GM21825 (cell line): ENCODE measurements around the gene ZNF521.

Experiments used
- ATAC-seq: cut with Tn5 transposase; IDR thresholded peaks from one replicate; pipeline ENCODE4 v1.9.1; 2021; ENCODE audit warnings: mild to moderate bottlenecking, moderate library complexity; ENCODE audit not compliant: unreplicated experiment

Gene ZNF521

DNA sequence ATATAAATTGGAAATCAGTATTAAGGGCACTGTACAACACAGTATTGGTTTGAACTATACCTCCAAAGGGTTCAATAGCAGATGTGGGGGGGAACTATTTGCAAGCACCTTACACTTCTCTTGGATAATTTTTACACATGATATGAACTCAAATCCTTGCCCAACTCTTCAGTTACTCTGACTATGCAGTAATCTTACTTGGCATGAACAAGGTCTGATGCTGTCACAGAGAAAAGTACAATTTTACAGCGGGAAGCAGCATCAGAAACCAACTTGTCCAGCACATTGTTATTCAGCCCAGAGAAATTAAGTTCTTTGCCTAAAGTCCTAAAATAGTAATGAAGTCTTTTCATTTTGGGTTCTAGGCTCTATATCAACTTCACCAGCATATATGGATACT lies 98.2 kb downstream of the ZNF521 start:
- no peak for ATAC-seq

DNA sequence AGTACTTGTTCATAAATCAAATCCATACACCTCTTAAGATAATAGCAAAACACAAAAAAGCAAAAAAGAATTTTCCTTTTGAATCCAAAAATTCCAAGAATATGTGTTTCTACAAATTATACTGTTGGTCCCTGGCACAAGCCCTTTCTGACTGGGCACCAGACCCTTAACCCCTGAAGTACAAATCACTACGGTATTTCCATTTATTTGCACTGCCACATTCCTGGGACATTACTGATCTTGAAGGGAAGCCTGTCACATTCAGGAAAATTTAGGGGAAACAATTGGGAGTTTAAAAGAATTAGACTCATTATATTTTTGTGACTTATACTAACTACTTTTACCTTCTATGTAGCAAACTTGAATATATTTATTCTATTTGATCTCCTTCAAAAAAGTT lies 98.8 kb downstream of the ZNF521 start:
- no peak for ATAC-seq

DNA sequence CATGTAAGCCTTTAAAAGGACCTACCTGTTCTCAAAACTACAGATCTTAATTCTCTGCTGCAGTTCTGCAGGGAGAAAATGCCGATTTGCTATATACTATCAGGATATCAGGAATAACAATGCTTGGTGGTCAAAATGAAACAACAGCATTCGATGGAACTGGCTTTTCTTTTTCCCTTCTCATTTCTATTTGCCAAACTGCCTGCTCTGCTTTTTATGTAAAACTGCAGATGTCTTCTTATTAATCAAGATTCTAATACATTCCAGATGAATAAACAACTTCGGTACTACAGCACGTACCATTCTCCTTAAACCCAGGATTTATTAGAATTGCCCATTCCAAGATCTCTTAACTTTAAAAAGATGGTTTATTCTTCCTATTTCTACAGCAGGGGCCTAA lies 100.9 kb downstream of the ZNF521 start:
- ATAC-seq: no peak

DNA sequence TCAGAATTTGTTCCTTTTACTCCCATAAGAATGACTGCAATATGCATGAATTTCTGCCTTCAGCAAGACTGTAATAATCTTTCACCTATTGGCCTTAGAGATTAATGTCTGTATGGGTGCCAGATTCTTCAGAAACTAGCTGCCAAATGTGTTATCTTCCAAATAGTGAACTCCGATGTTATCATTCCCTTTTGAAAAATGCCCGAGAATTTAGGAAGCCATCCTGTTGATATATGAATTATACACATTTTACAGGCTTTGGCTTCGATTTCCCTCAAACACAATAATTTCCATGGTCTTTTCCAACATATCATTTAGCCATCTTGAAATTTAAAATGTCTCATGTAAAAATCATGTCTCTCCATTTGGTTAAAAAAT lies 101.5 kb downstream of the ZNF521 start:
- no peak for ATAC-seq

DNA sequence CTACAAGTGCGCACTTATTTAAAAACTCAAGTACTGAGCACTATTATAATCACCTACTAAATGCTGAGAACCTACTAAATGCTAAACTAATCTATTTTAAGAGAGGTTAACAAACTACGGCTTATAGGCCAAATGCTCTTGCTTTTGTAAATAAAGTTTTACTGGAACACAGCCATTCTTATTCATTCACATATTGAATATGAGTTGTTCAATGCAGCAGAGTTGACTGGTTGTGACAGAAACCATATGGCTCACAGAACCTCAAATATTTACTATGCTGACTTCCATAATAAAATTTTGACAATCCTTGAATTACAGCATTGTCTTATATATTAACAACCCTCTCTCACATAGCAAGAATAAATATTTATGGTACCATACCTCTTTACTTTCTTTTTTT lies 103.2 kb downstream of the ZNF521 start:
- ATAC-seq: no peak

DNA sequence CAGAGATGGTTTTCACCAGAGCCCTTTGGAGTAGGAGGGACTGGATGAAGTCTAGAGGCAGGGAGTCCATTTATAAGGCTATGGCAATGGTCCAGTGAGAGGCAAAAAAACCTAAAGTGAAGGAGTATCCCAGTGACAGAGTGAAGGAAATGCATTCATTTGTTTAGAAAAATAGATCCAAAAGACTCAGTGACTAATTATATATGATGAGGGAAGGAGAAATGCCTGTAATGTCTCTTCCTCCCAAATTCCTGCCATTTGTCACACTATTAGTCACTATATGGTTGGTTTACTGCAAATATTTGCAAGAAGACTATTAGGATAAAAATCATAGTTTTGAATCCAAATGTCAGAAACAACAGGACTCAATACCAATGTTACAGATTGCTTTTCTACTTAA lies 104.2 kb downstream of the ZNF521 start:
- no peak for ATAC-seq

DNA sequence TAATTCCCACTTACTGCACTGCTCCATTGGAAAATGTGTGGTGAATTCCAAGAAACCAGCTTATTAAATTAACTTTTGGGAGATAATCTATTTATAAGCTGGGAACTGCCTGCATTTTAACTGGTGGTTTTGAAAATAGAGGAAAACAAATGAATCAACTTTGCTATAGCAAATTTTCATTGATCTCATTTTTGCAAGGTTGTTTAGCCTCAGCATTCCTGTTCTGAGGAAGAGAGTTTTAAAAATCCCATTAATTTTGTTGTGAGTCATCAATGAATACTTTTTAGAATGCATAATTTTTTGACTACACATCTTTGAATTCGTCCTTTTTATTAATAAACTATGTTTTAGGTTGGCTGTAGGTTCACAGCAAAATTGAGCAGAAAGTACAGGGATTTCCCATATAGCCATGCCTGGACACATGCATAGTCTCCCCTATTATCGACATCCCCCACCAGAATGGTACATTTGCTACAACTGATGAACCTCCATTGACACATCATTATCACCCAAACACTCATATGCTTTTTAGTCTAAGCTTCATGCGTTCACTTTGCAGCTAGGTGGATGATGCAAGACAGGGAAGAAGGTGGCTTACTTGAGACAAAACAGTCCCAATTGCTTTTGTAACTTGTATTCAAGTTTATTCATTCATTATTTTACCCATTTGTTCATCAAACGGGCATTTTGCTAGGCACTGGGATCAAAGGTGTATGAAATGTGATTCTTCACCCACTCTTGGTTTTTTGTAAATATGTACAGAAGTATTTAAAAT lies 106.9 kb downstream of the ZNF521 start:
- ATAC-seq: no peak

DNA sequence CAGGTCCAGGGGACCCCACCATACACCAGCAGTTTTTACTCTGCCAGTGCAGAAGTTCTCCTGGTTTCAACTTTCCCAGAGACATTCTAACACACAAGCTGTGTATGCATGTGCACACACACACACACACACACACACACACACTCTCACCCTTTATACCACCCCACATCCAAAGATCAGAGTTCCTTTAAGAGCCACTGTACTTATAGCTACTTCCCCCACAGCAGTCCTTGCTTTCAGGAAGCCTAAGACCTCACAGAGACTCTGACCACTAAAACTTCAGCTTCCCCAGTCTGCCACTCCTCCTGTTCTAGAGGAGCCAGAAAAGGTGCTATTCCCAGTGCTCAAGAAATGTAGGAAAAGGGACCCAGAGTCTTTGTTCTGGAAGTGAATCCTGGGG lies 107.8 kb downstream of the ZNF521 start:
- no peak for ATAC-seq

DNA sequence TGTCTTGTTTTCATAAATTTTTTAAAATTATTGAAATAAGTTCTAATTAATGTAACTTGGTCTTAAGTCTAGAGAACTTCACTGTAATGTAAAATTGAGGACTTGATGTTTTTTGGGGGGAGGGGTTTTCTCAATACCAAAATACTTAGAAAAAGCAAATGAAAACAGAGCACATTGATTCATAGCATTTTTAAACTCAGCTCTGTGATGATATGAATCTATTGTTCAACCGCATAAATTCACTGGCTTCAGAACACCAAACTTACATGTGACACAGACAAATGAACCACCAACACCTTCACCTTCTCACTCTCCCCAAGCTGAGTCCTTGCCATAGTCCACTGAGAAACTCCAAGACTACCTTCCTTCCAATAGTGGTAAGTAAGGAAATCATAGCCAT lies 108.2 kb downstream of the ZNF521 start:
- no peak for ATAC-seq

DNA sequence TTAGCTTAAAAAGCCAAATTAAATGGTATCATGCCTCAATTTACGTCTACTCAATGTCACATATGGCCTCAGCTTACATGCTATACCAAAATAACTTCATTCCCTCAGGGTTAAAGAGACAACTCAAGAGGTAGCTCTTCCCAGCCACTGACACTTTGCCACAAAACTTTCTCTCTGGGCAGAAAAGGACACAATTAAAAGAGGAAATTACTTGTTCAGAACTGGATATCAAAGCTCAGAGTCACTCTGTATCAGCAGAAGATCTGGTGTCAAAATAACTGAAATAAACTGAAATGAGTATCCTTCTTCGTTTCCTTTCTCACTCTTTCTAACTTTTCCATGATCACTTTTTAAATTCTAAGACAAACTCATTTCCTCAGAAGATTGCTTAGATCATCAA lies 108.7 kb downstream of the ZNF521 start:
- no peak for ATAC-seq

DNA sequence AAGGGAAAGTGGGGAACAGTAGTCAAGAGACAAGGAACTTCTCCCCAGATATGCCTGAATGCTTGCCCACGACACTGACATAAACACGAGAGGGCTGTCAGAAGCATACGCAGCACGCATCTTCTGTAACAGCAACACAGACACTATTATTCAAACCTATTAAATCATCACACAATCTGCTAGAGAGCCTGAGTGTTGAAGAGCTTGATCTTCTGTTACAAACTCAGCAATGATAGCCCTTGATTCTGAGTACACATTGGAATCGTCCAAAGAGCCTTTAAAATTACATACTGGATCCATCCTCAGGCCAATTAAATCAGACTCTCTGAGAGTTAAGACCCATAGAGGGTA lies 111.6 kb downstream of the ZNF521 start:
- no peak for ATAC-seq

DNA sequence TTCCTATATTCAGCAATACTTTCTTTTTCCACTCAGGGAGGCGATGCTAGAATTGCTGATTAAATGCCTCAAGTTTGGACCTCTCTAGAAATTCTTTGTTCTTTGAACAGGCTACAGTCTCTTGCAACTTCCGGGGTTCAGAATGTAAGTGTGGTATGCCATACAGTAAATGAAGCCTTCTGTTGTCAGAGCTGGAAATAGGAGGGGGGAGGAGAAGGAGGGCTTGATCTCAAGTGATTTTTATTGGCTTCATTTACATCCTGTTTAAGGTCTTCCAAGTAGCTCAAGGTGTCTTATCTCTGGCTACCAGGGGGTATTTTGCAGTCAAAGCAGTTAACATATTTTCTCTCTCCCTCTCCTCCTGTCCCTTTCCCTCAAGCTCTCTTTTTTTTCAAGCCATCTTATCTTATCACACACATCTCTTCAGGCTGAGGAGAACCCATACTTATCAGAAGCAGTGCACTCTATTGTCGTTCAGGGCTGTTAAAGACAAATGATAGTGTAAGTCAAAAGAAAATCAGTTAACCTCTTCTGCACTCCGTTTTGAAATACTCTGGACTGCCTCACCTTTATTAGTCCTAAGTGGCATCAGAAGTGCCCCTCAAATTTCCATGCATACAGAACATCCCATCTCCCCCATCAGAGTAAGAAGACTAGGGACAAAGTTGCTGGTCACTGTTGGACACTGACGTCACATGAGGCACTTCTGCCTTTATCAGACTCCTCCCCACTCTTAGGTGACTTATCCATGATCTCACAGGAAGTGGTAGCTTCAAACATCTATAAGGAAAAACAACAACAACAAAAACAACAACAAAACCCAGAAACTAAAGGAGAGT lies 112.2 kb downstream of the ZNF521 start:
- no peak for ATAC-seq

DNA sequence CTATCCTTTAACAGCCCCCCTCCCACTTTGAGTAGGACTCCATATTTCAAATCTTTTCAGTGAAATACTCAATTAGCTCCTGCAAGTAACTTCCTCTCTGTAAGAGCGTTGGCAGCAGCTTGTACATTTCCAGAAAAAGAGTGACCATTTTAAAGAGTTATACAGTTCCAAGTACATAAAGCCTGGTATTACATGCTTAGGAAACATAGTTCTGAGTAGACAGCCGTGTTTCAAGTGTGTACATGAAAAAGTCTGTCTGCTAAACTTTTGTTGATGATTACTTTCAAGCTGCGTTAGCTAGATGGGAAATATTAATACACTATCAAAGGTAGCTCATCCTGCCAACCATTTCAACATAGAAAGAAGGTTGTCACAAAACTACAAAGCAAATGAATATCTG lies 112.8 kb downstream of the ZNF521 start:
- no peak for ATAC-seq

DNA sequence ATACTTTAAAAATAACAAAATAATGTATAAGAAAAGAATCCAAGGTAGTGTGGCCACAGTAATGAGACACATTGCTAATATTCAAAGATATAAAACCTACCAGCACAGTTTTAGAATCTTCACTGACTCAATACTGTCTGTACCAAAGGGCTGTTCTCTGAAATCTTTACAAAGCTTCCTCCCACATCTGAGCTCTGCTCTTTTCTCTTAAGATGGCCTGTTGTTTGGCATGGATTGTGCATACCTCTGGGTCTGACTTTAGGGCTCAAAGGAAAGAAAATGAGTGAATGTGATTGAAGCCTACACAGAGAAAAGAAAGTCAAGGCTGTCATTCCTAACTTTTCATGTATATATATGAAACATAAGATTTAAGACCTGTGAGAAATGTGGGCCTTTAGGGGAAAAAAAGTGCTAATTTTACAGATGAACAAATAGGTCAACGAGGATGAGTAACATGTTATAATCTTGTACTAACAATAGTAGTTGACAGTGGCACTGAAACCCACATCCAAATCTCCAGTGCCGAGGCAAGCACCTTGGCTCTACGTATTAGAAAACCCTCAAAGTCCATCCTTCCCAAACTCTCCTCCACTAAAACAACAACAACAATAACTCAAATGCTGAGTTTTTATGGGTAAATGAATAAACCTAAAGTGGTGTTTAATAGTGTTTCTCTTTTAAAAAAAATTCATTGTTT lies 114.2 kb downstream of the ZNF521 start:
- no peak for ATAC-seq

DNA sequence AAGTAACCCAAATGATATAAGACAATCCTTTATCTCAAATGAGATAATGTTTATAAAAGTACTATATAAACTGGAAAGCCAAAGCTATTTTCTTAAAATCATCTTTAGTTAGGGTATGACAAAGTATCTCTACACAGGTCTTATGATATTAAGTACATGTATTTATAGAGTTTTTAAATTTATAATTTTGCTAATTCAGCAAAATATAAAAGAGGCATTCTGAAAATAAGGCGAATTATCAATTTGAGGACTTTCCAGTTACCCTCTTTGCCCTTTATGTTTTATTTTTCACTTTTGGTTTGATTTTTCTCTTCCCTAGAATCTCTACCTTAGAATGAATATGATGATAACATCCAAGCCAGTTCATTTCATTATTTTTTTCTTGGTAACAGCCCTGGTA lies 115.2 kb downstream of the ZNF521 start:
- ATAC-seq: no peak

DNA sequence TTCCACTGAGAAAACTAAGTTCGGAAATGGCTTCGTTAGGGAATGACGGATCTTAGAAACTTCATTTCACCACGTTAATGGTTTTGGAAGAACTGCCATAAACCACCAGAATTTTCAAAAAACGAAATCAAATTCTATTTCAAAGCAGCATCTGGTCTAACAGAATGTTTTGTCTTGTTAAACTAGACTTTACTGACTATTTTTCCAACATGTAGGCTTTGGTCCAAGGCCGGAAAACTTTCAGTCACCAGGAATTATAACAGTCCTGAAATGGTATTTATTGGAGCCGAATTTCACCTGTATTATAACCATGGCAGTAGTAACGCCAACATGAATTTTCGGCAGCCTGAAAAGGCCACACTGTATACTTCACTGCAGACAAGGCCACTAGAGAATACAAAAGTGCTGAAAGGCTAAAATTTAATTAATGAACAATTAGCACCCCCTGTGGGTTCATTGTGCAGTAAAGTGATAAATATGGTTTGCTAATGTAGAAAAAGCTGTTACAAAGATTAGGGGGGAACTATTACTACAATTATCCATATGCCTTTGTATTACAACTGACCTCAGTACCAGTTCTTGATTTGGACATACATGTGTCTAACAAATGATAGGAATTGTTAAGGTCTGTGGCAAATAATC lies 116.4 kb downstream of the ZNF521 start:
- ATAC-seq: no peak

DNA sequence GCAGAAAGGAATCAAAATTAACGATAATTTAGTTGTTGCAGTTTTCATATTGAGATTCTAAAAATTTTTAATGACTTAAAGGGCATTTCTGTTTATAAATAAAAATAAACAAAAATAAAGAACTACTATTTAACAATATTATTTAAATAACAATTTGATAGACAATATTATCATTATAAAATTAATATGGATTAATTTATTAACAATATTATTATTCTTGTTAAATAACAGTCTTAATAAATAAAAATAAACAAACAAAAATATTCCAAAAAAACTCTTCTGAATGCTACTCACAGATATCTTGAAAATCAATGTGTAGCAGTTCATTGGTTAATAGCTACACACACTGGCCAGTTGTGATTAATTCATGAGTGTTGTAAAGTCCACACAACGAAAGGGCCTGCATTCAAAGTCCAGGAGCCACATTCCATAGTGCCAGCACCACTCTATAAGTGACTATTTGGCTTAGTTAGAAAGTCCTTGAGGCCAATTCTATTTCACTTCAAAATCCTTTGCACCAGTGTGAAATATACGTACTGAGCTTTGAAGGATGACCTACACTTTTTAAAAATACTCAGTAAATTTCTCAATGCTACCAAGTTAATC lies 117.1 kb downstream of the ZNF521 start:
- ATAC-seq: no peak

DNA sequence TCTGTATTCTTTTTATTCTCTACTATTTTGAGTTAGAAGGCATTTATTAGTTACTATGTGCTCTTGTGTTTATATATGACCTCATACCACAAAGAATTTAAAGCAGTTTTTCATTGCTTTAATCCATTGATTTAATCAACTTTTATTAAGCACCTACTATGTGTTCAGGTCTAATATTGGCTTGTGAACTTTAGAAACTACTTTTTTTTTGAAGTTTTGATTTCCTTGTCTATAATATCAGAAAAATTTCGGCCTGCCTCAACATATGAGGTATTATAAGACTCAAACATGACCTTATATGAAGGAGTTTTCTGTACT lies 117.7 kb downstream of the ZNF521 start:
- no peak for ATAC-seq

DNA sequence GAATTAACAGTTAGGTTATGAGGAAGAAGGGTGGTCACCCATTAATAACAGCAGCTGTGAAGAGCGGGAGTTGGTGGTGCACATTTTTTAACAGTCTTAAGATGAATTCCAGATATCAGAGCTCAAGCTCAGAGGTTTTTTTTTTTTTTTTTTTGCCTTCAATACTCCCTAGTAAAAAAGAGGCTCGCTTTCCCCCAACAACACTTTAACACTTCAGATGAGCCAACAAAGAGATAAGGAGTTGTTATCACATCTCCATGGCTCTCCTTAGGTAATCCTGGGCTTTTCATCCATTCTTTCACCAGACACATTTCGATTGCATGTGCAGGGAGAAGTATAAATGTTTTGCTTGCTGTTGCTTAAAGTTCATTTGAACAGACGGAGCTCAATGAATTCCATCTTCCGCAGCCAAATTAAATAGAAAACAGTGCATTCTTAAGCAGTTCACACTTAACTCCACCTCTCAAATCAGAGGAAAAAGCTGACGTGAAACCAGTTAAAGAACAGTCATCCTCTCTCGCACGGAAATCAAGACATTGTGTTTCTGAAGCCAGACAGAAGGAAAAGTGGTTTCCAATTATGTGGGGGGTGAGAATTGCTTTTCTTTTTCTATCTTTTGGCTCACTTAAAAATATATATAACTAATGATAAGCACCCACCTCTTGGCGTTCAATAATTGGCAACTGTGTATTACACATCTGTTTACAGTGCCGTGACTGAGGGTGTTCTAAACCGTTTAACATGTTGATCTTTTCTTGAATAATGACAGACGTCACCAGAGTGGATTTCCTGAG lies 118.2 kb downstream of the ZNF521 start:
- no peak for ATAC-seq

DNA sequence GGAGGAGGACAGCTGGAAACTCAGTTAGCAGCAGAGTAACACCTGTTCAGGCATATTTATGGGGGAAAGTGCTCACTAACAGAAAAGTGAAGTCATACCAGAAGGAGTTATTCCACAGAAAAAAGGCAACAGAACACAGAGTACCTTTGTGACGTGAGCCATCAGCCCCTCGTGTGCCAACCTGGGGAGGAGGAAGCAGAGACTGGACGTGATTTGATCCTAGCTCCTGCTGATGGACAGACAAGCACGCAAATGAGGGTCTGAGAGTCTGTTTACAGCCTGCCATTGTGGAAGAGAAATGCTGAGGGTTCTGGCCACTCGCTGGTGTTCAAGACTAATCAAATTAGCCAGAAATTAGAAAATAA lies 120.7 kb downstream of the ZNF521 start:
- no peak for ATAC-seq
